Activated CD4-positive, alpha-beta T cell treated with anti-CD3 and anti-CD28 coated beads, Interleukin-2, amount 10 ng/mL, durations not matched to agents 7 days and 5 days (primary cell): ENCODE data around the gene DIO1. TPM values are rescaled to one million over a fixed set of nuclear protein-coding genes. Genes with fewer than 3 reads are reported as not detected.
A peak's percentile ranks its signal among the peaks of the same experiment; 100 is the strongest.

Experiments
- CTCF ChIA-PET: fragments of 350-600 bp; sonication (Branson Sonifier 250); formaldehyde crosslinking; loops from one replicate; lab custom pipeline; 2021; ENCODE audit warnings: antibody characterized with exemption; lab: Charles Lee
- POLR2A ChIA-PET: fragments of 350-600 bp; sonication (Branson Sonifier 250); formaldehyde crosslinking; loops from one replicate; lab custom pipeline; 2021; ENCODE audit warnings: antibody characterized with exemption; lab: Charles Lee
- DNase-seq: peaks from one replicate; pipeline ENCODE4 v3.0.0-alpha.2; 2020
- H3K27ac Mint-ChIP-seq: one replicate; pipeline ENCODE4 v1.8.0; 2021; ENCODE audit warnings: mild to moderate bottlenecking, moderate library complexity, mixed read lengths
- H3K27me3 Mint-ChIP-seq: one replicate; pipeline ENCODE4 v1.8.0; 2021; ENCODE audit warnings: mixed read lengths
- H3K36me3 Mint-ChIP-seq: one replicate; pipeline ENCODE4 v1.8.0; 2021; ENCODE audit warnings: low read depth, mixed read lengths
- H3K4me1 Mint-ChIP-seq: one replicate; pipeline ENCODE4 v1.8.0; 2021; ENCODE audit warnings: mixed read lengths
- H3K4me3 Mint-ChIP-seq: one replicate; pipeline ENCODE4 v1.8.0; 2021; ENCODE audit warnings: mild to moderate bottlenecking, moderate library complexity, mixed read lengths
- H3K9me3 Mint-ChIP-seq: one replicate; pipeline ENCODE4 v1.8.0; 2021; ENCODE audit warnings: mixed read lengths
- total RNA-seq, 2 experiments: library from RNA; stranded (reverse); gene quantifications; one replicate each; pipeline ENCODE4 v1.2.3, GENCODE V29; 2021

The DIO1 gene
- total RNA-seq, 2 experiments from 2014 or later, result not detected

GRCh38 chr1:53899206-53899628, 5.2 kb downstream of the DIO1 start:
- DNase-seq, result no peak
- no peak overlapping the region for H3K4me3 Mint-ChIP-seq
- H3K27me3 Mint-ChIP-seq, result no peaks in the 10 kb centered on the region
- H3K4me1 Mint-ChIP-seq, result peaks cover 10% of the 10 kb centered on the region
- ChIA-PET POLR2A (interaction anchor here (1.3 kb wide), 1 partner anchor 9 kb away, joined by 5 read pairs; the partner anchor contains the start of gene YIPF1), CTCF (interaction anchor here (1.0 to 1.8 kb wide), 6 partner anchors 13 to 70 kb away, joined by 3 to 6 read pairs (median 4); no protein-coding TSS in a partner anchor)
- no peaks in the 10 kb centered on the region for H3K9me3 Mint-ChIP-seq
- no peaks in the 10 kb centered on the region for H3K36me3 Mint-ChIP-seq
- no peak overlapping the region for H3K27ac Mint-ChIP-seq

DNA sequence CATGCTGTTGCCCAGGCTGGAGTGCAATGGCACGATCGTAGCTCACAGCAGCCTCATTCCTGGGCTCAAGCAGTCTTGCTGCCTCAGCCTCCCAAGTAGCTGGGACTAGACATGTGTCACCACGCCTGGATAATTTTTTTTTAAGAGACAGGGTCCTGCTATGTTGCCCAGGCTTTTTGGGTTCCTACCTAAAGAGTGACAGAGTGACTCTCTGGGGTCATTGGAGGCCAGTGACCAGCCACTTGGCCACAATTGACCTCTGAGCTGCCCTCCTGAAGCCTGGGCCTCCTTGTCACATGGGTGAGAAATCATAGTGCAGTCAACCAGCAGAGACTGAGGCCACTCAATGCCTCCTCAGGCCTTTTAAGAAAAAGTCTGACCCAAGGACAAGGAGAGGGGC, 5.7 kb downstream of the DIO1 start:
- no peak for DNase-seq
- Mint-ChIP-seq H3K4me3 (no peak overlapping the region), H3K27me3 (no peaks in the 10 kb centered on the region), H3K9me3 (no peaks in the 10 kb centered on the region), H3K27ac (no peak overlapping the region), H3K36me3 (no peaks in the 10 kb centered on the region), H3K4me1 (peaks cover 10% of the 10 kb centered on the region)
- POLR2A ChIA-PET, result interaction anchor here (1.3 kb wide), 1 partner anchor 9 kb away, joined by 5 read pairs; the partner anchor contains the start of gene YIPF1
- CTCF ChIA-PET, result interaction anchor here (0.6 to 1.8 kb wide), 7 partner anchors 13 to 58 kb away, joined by 3 to 6 read pairs (median 3); no protein-coding TSS in a partner anchor

GRCh38 chr1:53902235-53903138, 8.5 kb downstream of the DIO1 start:
- no peak overlapping the region for H3K27ac Mint-ChIP-seq
- no peak for DNase-seq
- no peak overlapping the region for H3K4me3 Mint-ChIP-seq
- POLR2A ChIA-PET, result no interaction called here
- H3K27me3 Mint-ChIP-seq, result no peaks in the 10 kb centered on the region
- peaks cover 1% of the 10 kb centered on the region for H3K36me3 Mint-ChIP-seq
- CTCF ChIA-PET, result no interaction called here
- H3K4me1 Mint-ChIP-seq, result peaks cover 10% of the 10 kb centered on the region
- H3K9me3 Mint-ChIP-seq, result no peaks in the 10 kb centered on the region

DNA sequence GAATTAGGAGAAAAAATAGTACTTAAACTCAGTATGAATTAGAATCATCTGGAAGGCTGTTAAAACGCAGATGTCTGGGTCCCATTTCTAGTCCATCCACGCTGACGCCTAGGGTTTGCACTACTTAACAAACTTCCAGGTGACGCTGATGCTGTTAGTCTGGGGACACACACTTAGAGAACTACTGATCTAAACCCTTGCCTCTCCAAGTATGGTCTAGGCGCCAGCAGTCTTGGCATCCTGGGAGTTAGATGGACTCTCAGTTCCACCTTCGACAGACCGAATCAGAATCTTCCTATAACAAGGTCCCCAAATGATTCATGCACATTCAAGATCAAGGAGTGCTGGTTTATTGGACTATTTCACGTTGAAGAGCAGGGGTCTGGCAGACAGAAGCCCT, 11.5 kb downstream of the DIO1 start:
- no peak for DNase-seq
- Mint-ChIP-seq H3K27ac (no peak overlapping the region), H3K9me3 (no peaks in the 10 kb centered on the region), H3K27me3 (no peaks in the 10 kb centered on the region), H3K4me1 (peaks cover 9% of the 10 kb centered on the region), H3K36me3 (peaks cover 5% of the 10 kb centered on the region), H3K4me3 (no peak overlapping the region)
- ChIA-PET POLR2A (no interaction called here), CTCF (no interaction called here)

DNA sequence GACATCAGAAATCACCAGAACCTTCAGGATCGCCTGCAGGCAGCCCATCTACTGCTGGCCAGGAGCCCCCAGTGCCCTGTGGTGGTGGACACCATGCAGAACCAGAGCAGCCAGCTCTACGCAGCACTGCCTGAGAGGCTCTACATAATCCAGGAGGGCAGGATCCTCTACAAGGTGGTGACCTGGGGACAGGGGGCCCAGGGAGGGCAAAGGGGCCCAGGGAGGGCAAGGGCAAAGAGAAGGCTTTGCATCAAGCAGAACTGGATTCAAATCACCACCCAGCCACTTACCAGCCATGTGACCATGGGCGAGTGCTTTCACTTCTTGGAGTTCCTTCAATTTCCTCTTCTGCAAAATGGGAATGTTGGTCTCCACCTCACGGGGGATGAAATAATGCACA, 12.1 kb downstream of the DIO1 start:
- Mint-ChIP-seq H3K36me3 (peaks cover 5% of the 10 kb centered on the region), H3K27me3 (no peaks in the 10 kb centered on the region), H3K4me3 (no peak overlapping the region), H3K27ac (no peak overlapping the region), H3K9me3 (no peaks in the 10 kb centered on the region), H3K4me1 (peaks cover 4% of the 10 kb centered on the region)
- DNase-seq, result no peak
- CTCF ChIA-PET, result no interaction called here
- POLR2A ChIA-PET, result no interaction called here

- Mint-ChIP-seq H3K36me3 (peaks cover 11% of the 10 kb centered on the region), H3K27ac (no peak overlapping the region), H3K4me1 (no peaks in the 10 kb centered on the region), H3K4me3 (no peak overlapping the region), H3K9me3 (no peaks in the 10 kb centered on the region), H3K27me3 (no peaks in the 10 kb centered on the region)
- no peak for DNase-seq
- ChIA-PET POLR2A (no interaction called here), CTCF (interaction anchor here (1.7 kb wide), 1 partner anchor 12 kb away, joined by 5 read pairs; no protein-coding TSS in a partner anchor)
Measured at GRCh38 chr1:53909946-53910345, 16.0 kb downstream of the DIO1 start.

- CTCF ChIA-PET, result interaction anchor here (0.6 to 0.8 kb wide), 2 partner anchors 32 to 51 kb away, joined by 3 to 5 read pairs; no protein-coding TSS in a partner anchor
- Mint-ChIP-seq H3K36me3 (peaks cover 16% of the 10 kb centered on the region), H3K9me3 (no peaks in the 10 kb centered on the region), H3K27me3 (no peaks in the 10 kb centered on the region), H3K27ac (no peak overlapping the region), H3K4me3 (no peak overlapping the region), H3K4me1 (peaks cover 9% of the 10 kb centered on the region)
- POLR2A ChIA-PET, result no interaction called here
- no peak for DNase-seq
Measured at GRCh38 chr1:53911442-53911841, 17.5 kb downstream of the DIO1 start.

GRCh38 chr1:53913352-53914033, 19.5 kb downstream of the DIO1 start:
- H3K27ac Mint-ChIP-seq, result no peak overlapping the region
- ChIA-PET POLR2A (no interaction called here), CTCF (interaction anchor here (0.6 to 2.0 kb wide), 4 partner anchors 10 to 107 kb away, joined by 3 to 6 read pairs (median 4); no protein-coding TSS in a partner anchor)
- peaks cover 16% of the 10 kb centered on the region for H3K4me1 Mint-ChIP-seq
- no peaks in the 10 kb centered on the region for H3K9me3 Mint-ChIP-seq
- DNase-seq, result no peak
- peaks cover 17% of the 10 kb centered on the region for H3K36me3 Mint-ChIP-seq
- no peaks in the 10 kb centered on the region for H3K27me3 Mint-ChIP-seq
- H3K4me3 Mint-ChIP-seq, result no peak overlapping the region

GRCh38 chr1:53918343-53918742, 24.4 kb downstream of the DIO1 start:
- POLR2A ChIA-PET, result no interaction called here
- H3K27me3 Mint-ChIP-seq, result no peaks in the 10 kb centered on the region
- H3K36me3 Mint-ChIP-seq, result peaks cover 31% of the 10 kb centered on the region
- CTCF ChIA-PET, result interaction anchor here (0.6 kb wide), 1 partner anchor 30 kb away, joined by 4 read pairs; no protein-coding TSS in a partner anchor
- no peak for DNase-seq
- H3K9me3 Mint-ChIP-seq, result no peaks in the 10 kb centered on the region
- H3K27ac Mint-ChIP-seq, result no peak overlapping the region
- no peak overlapping the region for H3K4me3 Mint-ChIP-seq
- peaks cover 37% of the 10 kb centered on the region for H3K4me1 Mint-ChIP-seq

DNA sequence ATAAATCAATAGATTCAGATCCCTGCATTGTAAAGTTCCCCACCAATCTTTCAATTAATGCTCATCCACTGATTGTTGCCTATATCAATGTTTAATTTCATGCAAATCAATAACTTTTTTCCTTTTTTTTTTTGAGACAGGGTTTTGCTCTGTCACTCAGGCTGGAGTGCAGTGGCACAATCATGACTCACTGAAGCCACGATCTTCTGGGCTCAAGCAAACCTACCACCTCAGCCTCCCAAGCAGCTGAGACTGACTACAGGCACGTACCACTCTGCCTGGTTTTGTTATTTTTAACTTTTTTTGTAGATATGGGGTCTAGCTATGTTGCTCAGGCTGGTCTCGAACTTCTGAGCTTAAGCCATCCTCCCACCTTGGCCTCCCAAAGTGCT, 25.7 kb downstream of the DIO1 start:
- POLR2A ChIA-PET, result no interaction called here
- Mint-ChIP-seq H3K27ac (peak overlapping the region; percentile 84), H3K4me3 (peak overlapping the region; percentile 43), H3K27me3 (no peaks in the 10 kb centered on the region), H3K36me3 (peaks cover 34% of the 10 kb centered on the region), H3K4me1 (peaks cover 37% of the 10 kb centered on the region), H3K9me3 (no peaks in the 10 kb centered on the region)
- CTCF ChIA-PET, result interaction anchor here (0.5 to 1.1 kb wide), 6 partner anchors 11 to 566 kb away, joined by 3 read pairs; partner anchors contain the start of genes IFT25 and YIPF1
- no peak for DNase-seq

DNA sequence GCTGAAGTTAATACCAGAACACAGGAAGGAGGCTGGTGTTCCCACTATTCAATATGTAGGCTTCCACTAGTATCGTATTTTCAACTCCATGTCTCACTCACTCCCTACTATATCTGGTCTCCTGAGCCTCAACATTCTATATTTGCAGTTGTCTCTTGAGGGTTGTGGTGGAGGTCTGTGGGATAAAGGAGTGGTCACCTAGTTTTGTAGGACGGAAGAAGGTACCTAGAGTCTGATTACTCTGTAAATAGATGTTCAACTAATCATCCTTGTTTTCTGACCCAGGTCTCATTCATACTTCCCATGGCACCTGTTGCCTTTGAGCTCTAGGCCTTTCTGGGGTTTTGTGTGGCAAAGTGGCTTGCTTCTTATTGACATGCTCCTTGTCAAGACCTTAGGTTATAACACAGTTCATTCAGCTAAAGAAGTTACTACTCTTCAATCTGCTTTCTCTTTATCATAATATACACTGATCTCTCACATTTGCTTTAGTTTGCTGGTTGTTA, 33.4 kb downstream of the DIO1 start:
- H3K27ac Mint-ChIP-seq, result no peak overlapping the region
- POLR2A ChIA-PET, result no interaction called here

DNA sequence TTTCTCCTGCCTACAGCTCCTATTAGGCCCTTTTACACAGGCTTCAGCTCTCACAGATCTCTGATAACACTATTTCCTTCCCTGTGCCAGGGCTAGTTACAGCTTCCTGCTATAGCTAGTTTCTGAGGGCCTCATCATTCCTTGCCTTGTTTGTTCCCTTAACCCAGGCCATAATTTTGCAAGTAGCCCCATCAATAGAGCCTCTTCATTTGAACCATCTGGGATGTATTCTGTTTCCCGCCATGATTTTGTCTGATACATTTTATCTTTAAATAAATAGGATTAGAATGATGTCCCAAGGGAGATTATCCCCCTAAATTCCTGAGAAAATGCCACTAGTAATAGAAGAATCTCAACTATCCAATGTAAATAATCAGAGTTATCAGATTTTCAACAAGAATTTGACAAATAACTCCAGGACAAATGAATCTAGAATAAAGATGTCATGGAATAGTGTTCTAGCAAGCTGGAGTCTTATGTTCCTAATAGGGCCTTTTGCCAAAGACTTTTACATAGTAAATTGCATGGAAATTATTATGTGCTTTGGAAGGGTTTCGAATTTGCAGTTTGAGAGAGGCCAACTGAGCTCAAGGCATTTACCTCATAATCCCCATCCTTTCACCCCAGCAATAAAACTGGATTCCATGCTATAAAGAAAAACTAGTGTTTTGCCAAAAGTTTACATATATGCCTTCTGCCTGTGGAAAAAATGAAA, 35.4 kb downstream of the DIO1 start:
- Mint-ChIP-seq H3K4me3 (no peak overlapping the region), H3K27ac (no peak overlapping the region), H3K36me3 (peaks cover 70% of the 10 kb centered on the region), H3K27me3 (no peaks in the 10 kb centered on the region), H3K9me3 (peaks cover 5% of the 10 kb centered on the region), H3K4me1 (no peaks in the 10 kb centered on the region)
- CTCF ChIA-PET, result interaction anchor here (0.9 kb wide), 1 partner anchor 8 kb away, joined by 3 read pairs; no protein-coding TSS in a partner anchor
- DNase-seq, result no peak
- POLR2A ChIA-PET, result no interaction called here

More for the DNA sequence above, 33.4 kb downstream of the DIO1 start:
- H3K4me3 Mint-ChIP-seq, result no peak overlapping the region
- no peaks in the 10 kb centered on the region for H3K27me3 Mint-ChIP-seq
- no peaks in the 10 kb centered on the region for H3K4me1 Mint-ChIP-seq
- no peak for DNase-seq
- peaks cover 58% of the 10 kb centered on the region for H3K36me3 Mint-ChIP-seq
- H3K9me3 Mint-ChIP-seq, result peaks cover 2% of the 10 kb centered on the region
- CTCF ChIA-PET, result interaction anchor here (0.8 kb wide), 1 partner anchor 14 kb away, joined by 3 read pairs; no protein-coding TSS in a partner anchor
